ENCODE results near the gene BBS9.

BBS9 gene

GRCh38 chr7:33640741-33641140, 511.4 kb downstream of the BBS9 start:
- TF ChIP-seq, protein P1, sequence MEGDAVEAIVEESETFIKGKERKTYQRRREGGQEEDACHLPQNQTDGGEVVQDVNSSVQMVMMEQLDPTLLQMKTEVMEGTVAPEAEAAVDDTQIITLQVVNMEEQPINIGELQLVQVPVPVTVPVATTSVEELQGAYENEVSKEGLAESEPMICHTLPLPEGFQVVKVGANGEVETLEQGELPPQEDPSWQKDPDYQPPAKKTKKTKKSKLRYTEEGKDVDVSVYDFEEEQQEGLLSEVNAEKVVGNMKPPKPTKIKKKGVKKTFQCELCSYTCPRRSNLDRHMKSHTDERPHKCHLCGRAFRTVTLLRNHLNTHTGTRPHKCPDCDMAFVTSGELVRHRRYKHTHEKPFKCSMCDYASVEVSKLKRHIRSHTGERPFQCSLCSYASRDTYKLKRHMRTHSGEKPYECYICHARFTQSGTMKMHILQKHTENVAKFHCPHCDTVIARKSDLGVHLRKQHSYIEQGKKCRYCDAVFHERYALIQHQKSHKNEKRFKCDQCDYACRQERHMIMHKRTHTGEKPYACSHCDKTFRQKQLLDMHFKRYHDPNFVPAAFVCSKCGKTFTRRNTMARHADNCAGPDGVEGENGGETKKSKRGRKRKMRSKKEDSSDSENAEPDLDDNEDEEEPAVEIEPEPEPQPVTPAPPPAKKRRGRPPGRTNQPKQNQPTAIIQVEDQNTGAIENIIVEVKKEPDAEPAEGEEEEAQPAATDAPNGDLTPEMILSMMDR (IDR thresholded peaks at IDR 0.05), result no peak
- DNase-seq, result no peak
- H3K4me1 ChIP-seq, result no peaks in the 10 kb centered on the region
- H3K9me3 ChIP-seq, result no peaks in the 10 kb centered on the region
- H3K36me3 ChIP-seq, result no peaks in the 10 kb centered on the region
- intact Hi-C loops (cut with DNase I; ENCODE audit: low total_unique reads), result no loop called here
- no peak overlapping the region for H3K4me3 ChIP-seq
- no peaks in the 10 kb centered on the region for H3K27me3 ChIP-seq
- no peak overlapping the region for H3K27ac ChIP-seq

GRCh38 chr7:33642312-33642711, 512.9 kb downstream of the BBS9 start:
- no peak for DNase-seq
- Histone ChIP-seq H3K9me3 (no peaks in the 10 kb centered on the region), H3K4me1 (no peaks in the 10 kb centered on the region), H3K4me3 (no peak overlapping the region), H3K27me3 (no peaks in the 10 kb centered on the region), H3K27ac (no peak overlapping the region), H3K36me3 (peaks cover 0 to 5% (median 0%) of the 10 kb centered on the region in 3 donors)
- intact Hi-C loops (cut with DNase I; ENCODE audit: low total_unique reads), result no loop called here
- TF ChIP-seq, protein P1 (IDR thresholded peaks at IDR 0.05), result no peak

DNA sequence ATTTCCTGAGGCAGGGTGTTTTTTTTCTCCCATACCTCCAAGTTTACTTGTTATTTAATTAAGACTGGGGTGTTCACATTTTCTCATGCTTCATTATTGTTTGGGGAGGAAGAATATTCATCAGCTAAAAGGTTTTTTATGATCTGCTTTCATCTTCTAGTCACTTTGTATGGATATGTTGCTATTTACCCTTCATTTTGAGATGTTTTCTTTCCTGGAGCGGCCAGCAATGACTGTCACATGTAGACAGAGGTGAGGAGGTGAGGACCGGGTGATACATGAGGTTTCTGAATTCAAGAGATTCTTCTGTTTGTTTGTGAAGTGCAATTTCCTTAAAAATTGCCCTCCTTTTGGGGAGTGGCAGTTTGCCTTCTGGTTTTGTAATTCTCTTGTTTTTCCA, 514.2 kb downstream of the BBS9 start:
- H3K9me3 ChIP-seq, result no peaks in the 10 kb centered on the region
- TF ChIP-seq, protein P1 (IDR thresholded peaks at IDR 0.05), result no peak
- H3K36me3 ChIP-seq, result peaks cover 0 to 11% (median 0%) of the 10 kb centered on the region in 3 donors
- H3K27ac ChIP-seq, result no peak overlapping the region
- no peak overlapping the region for H3K4me3 ChIP-seq
- H3K27me3 ChIP-seq, result no peaks in the 10 kb centered on the region
- no peaks in the 10 kb centered on the region for H3K4me1 ChIP-seq
- DNase-seq, result no peak
- intact Hi-C loops (cut with DNase I; ENCODE audit: low total_unique reads), result no loop called here

- no peak for DNase-seq
- no peaks in the 10 kb centered on the region for H3K4me1 ChIP-seq
- TF ChIP-seq, protein P1 (IDR thresholded peaks at IDR 0.05), result no peak
- H3K36me3 ChIP-seq, result peaks cover 0 to 11% (median 0%) of the 10 kb centered on the region in 3 donors
- intact Hi-C loops (cut with DNase I; ENCODE audit: low total_unique reads), result no loop called here
- H3K27me3 ChIP-seq, result no peaks in the 10 kb centered on the region
- no peak overlapping the region for H3K27ac ChIP-seq
- no peaks in the 10 kb centered on the region for H3K9me3 ChIP-seq
- no peak overlapping the region for H3K4me3 ChIP-seq
Observed at GRCh38 chr7:33644489-33644888, 515.1 kb downstream of the BBS9 start.

DNA sequence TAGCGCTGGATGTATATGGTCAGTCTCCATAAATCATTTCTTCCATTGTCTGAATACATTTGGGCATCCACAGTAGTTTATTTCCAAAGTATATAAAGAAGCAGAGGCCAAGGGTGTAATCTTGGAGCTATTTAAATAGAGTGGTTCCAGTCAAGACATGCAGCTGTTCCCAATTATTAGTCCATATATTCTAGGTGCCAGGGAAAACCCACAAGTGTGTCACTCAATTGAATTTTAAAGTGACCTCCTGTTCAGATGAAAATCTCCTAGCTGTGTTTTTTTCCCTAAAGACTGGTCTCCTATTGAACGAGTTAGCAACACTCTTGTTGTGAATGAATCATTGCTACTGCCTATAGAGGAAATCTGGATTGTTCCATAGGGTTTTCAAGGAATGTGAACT, 515.7 kb downstream of the BBS9 start:
- no peaks in the 10 kb centered on the region for H3K4me1 ChIP-seq
- no peak for DNase-seq
- H3K27me3 ChIP-seq, result no peaks in the 10 kb centered on the region
- TF ChIP-seq, protein P1 (IDR thresholded peaks at IDR 0.05), result no peak
- no peak overlapping the region for H3K27ac ChIP-seq
- intact Hi-C loops (cut with DNase I; ENCODE audit: low total_unique reads), result no loop called here
- no peaks in the 10 kb centered on the region for H3K9me3 ChIP-seq
- H3K4me3 ChIP-seq, result no peak overlapping the region
- peaks cover 0 to 11% (median 0%) of the 10 kb centered on the region in 3 donors for H3K36me3 ChIP-seq

DNA sequence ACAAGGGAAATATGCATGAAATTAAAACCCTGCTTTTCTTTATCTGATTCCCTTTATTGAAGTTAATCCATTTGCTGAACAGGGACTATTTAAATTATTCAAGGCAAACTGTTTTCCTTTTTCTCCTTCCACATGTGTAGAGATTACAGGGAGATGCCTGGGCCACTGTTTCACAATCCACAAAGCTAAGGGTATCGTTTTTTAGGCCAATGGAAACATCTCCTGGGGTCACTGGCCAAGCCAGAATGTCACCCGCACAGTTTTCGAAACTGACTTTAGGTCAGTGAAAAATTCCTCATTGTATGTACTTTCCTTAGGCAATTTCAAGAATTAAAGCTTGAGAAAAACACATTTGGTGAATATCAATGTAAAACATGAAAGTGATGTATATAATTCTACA, 516.8 kb downstream of the BBS9 start:
- H3K36me3 ChIP-seq, result peaks cover 0 to 11% (median 0%) of the 10 kb centered on the region in 3 donors
- no peak overlapping the region for H3K4me3 ChIP-seq
- no peaks in the 10 kb centered on the region for H3K9me3 ChIP-seq
- no peaks in the 10 kb centered on the region for H3K4me1 ChIP-seq
- no peak for DNase-seq
- H3K27ac ChIP-seq, result no peak overlapping the region
- H3K27me3 ChIP-seq, result no peaks in the 10 kb centered on the region
- intact Hi-C loops (cut with DNase I; ENCODE audit: low total_unique reads), result no loop called here
- TF ChIP-seq, protein P1 (IDR thresholded peaks at IDR 0.05), result no peak
